Hepatocyte (in vitro differentiated cells): ENCODE measurements around the gene ARHGAP26. TPM values are rescaled to one million over a fixed set of nuclear protein-coding genes. Genes with fewer than 3 reads are reported as not detected.

Experiments used
- DNase-seq: peaks from one replicate; pipeline ENCODE4 v3.0.0-alpha.2; 2016; ENCODE audit warnings: low spot score
- H2AFZ ChIP-seq: fragments of 200-600 bp; sonication (generic); 2 replicates; pipeline ENCODE4 v1.6.0; 2016; ENCODE audit warnings: antibody characterized with exemption, mild to moderate bottlenecking
- H3K27ac ChIP-seq: fragments of 200-600 bp; sonication (generic); 2 replicates; pipeline ENCODE4 v1.5.1; 2016; ENCODE audit warnings: mild to moderate bottlenecking
- H3K27me3 ChIP-seq: fragments of 200-600 bp; sonication (generic); 2 replicates; pipeline ENCODE4 v1.6.1; 2016
- H3K36me3 ChIP-seq: fragments of 200-600 bp; sonication (generic); replicated peaks from 2 replicates; pipeline ENCODE4 v1.5.1; 2016; ENCODE audit warnings: low read depth; ENCODE audit not compliant: insufficient read depth
- H3K4me1 ChIP-seq: fragments of 200-600 bp; sonication (generic); 2 replicates; pipeline ENCODE4 v1.5.1; 2016; ENCODE audit warnings: mild to moderate bottlenecking, moderate library complexity; ENCODE audit not compliant: insufficient read depth
- H3K4me2 ChIP-seq: fragments of 200-600 bp; sonication (generic); 2 replicates; pipeline ENCODE4 v1.6.0; 2016
- H3K4me3 ChIP-seq: fragments of 200-600 bp; sonication (generic); 2 replicates; pipeline ENCODE4 v1.5.1; 2016; ENCODE audit warnings: mild to moderate bottlenecking
- H3K79me2 ChIP-seq: fragments of 200-600 bp; sonication (generic); 2 replicates; pipeline ENCODE4 v1.6.0; 2017; ENCODE audit warnings: mild to moderate bottlenecking
- H3K9me2 ChIP-seq: fragments of 200-600 bp; sonication (generic); replicated peaks from 2 replicates; pipeline ENCODE4 v1.6.0; 2017; ENCODE audit warnings: mild to moderate bottlenecking; ENCODE audit not compliant: insufficient read depth
- H3K9me3 ChIP-seq: fragments of 200-600 bp; sonication (generic); 2 replicates; pipeline ENCODE4 v1.5.1; 2016; ENCODE audit warnings: low read depth, mild to moderate bottlenecking
- H4K20me1 ChIP-seq: fragments of 200-600 bp; sonication (generic); 2 replicates; pipeline ENCODE4 v1.6.0; 2016; ENCODE audit warnings: mild to moderate bottlenecking; ENCODE audit not compliant: insufficient read depth, poor library complexity, severe bottlenecking
- EZH2 ChIP-seq: fragments of 200-600 bp; sonication (generic); IDR thresholded peaks from 2 replicates; pipeline ENCODE4 v1.6.1; 2016; ENCODE audit warnings: antibody characterized with exemption, mild to moderate bottlenecking, borderline replicate concordance
- EZH2phosphoT487 ChIP-seq: fragments of 200-600 bp; sonication (generic); IDR thresholded peaks from one replicate; pipeline ENCODE4 v1.6.1; 2018; ENCODE audit warnings: antibody characterized with exemption, mild to moderate bottlenecking, low read depth, moderate library complexity; ENCODE audit not compliant: unreplicated experiment, severe bottlenecking
- WGBS: methylation state at CpG from one replicate; pipeline ENCODE4 v1.1.6; 2016; ENCODE audit warnings: low lambda C conversion rate; ENCODE audit errors: missing lambda C conversion rate; 5-methylcytosine and 5-hydroxymethylcytosine counted together
- polyA plus RNA-seq: library from polyadenylated mRNA; unstranded; fragments of >200 nt; fragmentation: Nextera tagmentation; extraction: Ambion mirVana; gene quantifications from 2 replicates; pipeline ENCODE4 v1.2.1, GENCODE V29; 2016
- total RNA-seq: library from RNA; depleted of rRNA; stranded (reverse); fragments of >200 nt; gene quantifications from 2 replicates; pipeline ENCODE4 v1.2.3, GENCODE V29; 2014
- TF ChIP-seq, protein P1 (sequence below): fragments of 200-600 bp; sonication (generic); IDR thresholded peaks from 2 replicates; pipeline ENCODE4 v1.5.1; 2016; ENCODE audit warnings: antibody characterized with exemption, mild to moderate bottlenecking; ENCODE audit not compliant: poor library complexity

ARHGAP26 gene
- total and polyA plus RNA-seq, 2 experiments from 2014 or later: 16.5 to 19.8 TPM

- Histone ChIP-seq H3K9me2 (no peaks in the 10 kb centered on the region), H2AFZ (no peak overlapping the region), H3K36me3 (no peaks in the 10 kb centered on the region), H3K4me1 (no peaks in the 10 kb centered on the region), H3K4me3 (no peak overlapping the region), H3K9me3 (no peaks in the 10 kb centered on the region), H3K27me3 (no peaks in the 10 kb centered on the region), H3K4me2 (no peak overlapping the region), H3K27ac (no peak overlapping the region), H3K79me2 (no peaks in the 10 kb centered on the region), H4K20me1 (no peaks in the 10 kb centered on the region)
- TF ChIP-seq, protein P1, sequence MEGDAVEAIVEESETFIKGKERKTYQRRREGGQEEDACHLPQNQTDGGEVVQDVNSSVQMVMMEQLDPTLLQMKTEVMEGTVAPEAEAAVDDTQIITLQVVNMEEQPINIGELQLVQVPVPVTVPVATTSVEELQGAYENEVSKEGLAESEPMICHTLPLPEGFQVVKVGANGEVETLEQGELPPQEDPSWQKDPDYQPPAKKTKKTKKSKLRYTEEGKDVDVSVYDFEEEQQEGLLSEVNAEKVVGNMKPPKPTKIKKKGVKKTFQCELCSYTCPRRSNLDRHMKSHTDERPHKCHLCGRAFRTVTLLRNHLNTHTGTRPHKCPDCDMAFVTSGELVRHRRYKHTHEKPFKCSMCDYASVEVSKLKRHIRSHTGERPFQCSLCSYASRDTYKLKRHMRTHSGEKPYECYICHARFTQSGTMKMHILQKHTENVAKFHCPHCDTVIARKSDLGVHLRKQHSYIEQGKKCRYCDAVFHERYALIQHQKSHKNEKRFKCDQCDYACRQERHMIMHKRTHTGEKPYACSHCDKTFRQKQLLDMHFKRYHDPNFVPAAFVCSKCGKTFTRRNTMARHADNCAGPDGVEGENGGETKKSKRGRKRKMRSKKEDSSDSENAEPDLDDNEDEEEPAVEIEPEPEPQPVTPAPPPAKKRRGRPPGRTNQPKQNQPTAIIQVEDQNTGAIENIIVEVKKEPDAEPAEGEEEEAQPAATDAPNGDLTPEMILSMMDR: no peak
- no peak for TF ChIP-seq EZH2phosphoT487
- TF ChIP-seq EZH2: no peak
- DNase-seq: no peak
- 100% methylated on average over 2 of the region's 2 CpGs for WGBS
Observed at GRCh38 chr5:142894315-142894714, 124.1 kb downstream of the ARHGAP26 start.

DNA sequence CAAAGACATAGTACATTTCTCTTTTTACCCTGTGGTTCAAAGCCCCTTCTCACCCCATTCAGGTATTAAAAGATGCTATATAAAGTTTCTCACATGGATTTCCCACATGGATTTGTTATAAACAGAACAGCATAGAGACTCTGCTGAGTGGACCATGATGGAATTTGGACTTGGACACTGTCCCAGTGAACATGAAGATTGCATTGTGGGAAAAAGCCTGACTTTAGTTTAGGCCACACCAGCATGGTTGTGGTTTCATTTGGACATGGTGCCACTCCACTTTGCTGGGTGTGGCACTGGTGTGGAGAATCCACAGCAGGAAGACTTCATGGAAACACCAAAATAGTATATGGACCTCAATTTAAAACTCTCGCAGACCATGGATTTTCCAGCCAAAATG, 124.6 kb downstream of the ARHGAP26 start:
- Histone ChIP-seq H3K27me3 (no peaks in the 10 kb centered on the region), H3K9me3 (no peaks in the 10 kb centered on the region), H3K4me1 (peaks cover 2% of the 10 kb centered on the region), H3K9me2 (no peaks in the 10 kb centered on the region), H4K20me1 (no peaks in the 10 kb centered on the region), H2AFZ (no peak overlapping the region), H3K4me2 (no peak overlapping the region), H3K79me2 (no peaks in the 10 kb centered on the region), H3K27ac (no peak overlapping the region), H3K36me3 (no peaks in the 10 kb centered on the region), H3K4me3 (no peak overlapping the region)
- no peak for DNase-seq
- WGBS: 97% methylated on average over 1 of the region's 1 CpG
- no peak for TF ChIP-seq EZH2phosphoT487

GRCh38 chr5:142896325-142897007, 126.3 kb downstream of the ARHGAP26 start:
- no peak overlapping the region for H3K4me3 ChIP-seq
- no peak overlapping the region for H3K4me2 ChIP-seq
- H3K9me2 ChIP-seq: no peaks in the 10 kb centered on the region
- no peaks in the 10 kb centered on the region for H3K27me3 ChIP-seq
- no peak overlapping the region for H2AFZ ChIP-seq
- TF ChIP-seq EZH2: no peak
- TF ChIP-seq EZH2phosphoT487: no peak
- TF ChIP-seq, protein P1: no peak
- WGBS: 78% methylated on average over 2 of the region's 2 CpGs
- no peaks in the 10 kb centered on the region for H3K9me3 ChIP-seq
- no peaks in the 10 kb centered on the region for H3K79me2 ChIP-seq
- H3K4me1 ChIP-seq: peaks cover 11% of the 10 kb centered on the region
- no peak for DNase-seq
- H3K27ac ChIP-seq: no peak overlapping the region
- no peaks in the 10 kb centered on the region for H3K36me3 ChIP-seq
- H4K20me1 ChIP-seq: no peaks in the 10 kb centered on the region

GRCh38 chr5:142897328-142897727, 127.2 kb downstream of the ARHGAP26 start:
- Histone ChIP-seq H3K4me2 (no peak overlapping the region), H3K27me3 (no peaks in the 10 kb centered on the region), H3K9me3 (no peaks in the 10 kb centered on the region), H3K4me1 (peaks cover 17% of the 10 kb centered on the region), H3K4me3 (no peak overlapping the region), H3K36me3 (no peaks in the 10 kb centered on the region), H3K27ac (no peak overlapping the region), H2AFZ (no peak overlapping the region), H4K20me1 (no peaks in the 10 kb centered on the region), H3K9me2 (no peaks in the 10 kb centered on the region), H3K79me2 (no peaks in the 10 kb centered on the region)
- TF ChIP-seq EZH2phosphoT487: no peak
- TF ChIP-seq, protein P1: no peak
- TF ChIP-seq EZH2: no peak
- 84% methylated on average over 4 of the region's 4 CpGs for WGBS
- DNase-seq: no peak
